Activated CD8-positive, alpha-beta memory T cell treated with anti-CD3 and anti-CD28 coated beads, Interleukin-2, amount 50 U/mL, for 48 hours (primary cell): ENCODE measurements around the gene RALGPS2.
"Not testable (repeated sequence)": the region's sequence is repeated elsewhere in the genome, so short reads cannot be mapped to it uniquely, and the experiment has no call there.

ENCODE experiments used
- DNase-seq: peaks from one replicate; pipeline ENCODE4 v3.0.0-alpha.2; 2020

The RALGPS2 gene

GRCh38 chr1:178946855-178947676, 222.0 kb downstream of the RALGPS2 start:
- DNase-seq = no peak

GRCh38 chr1:178947677-178947981, 222.6 kb downstream of the RALGPS2 start:
- DNase-seq = no peak

GRCh38 chr1:178948676-178949075, 223.6 kb downstream of the RALGPS2 start:
- DNase-seq = no peak

GRCh38 chr1:178949866-178950265, 224.8 kb downstream of the RALGPS2 start:
- not testable (repeated sequence) for DNase-seq

- no peak for DNase-seq
Observed at GRCh38 chr1:178951600-178951999, 226.6 kb downstream of the RALGPS2 start.

GRCh38 chr1:178953034-178953433, 228.0 kb downstream of the RALGPS2 start:
- no peak for DNase-seq

GRCh38 chr1:178953538-178954324, 228.7 kb downstream of the RALGPS2 start:
- no peak for DNase-seq

- DNase-seq = no peak
Observed at GRCh38 chr1:178954325-178954690, 229.3 kb downstream of the RALGPS2 start.

- DNase-seq = no peak
Observed at GRCh38 chr1:178954937-178955336, 229.9 kb downstream of the RALGPS2 start.

GRCh38 chr1:178955391-178955954, 230.4 kb downstream of the RALGPS2 start:
- no peak for DNase-seq

- no peak for DNase-seq
Observed at GRCh38 chr1:178958491-178958890, 233.4 kb downstream of the RALGPS2 start.

- DNase-seq = no peak
Observed at GRCh38 chr1:178959543-178960460, 234.8 kb downstream of the RALGPS2 start.

GRCh38 chr1:178960482-178961240, 235.6 kb downstream of the RALGPS2 start:
- no peak for DNase-seq

GRCh38 chr1:178961331-178961730, 236.3 kb downstream of the RALGPS2 start:
- DNase-seq = no peak

GRCh38 chr1:178961868-178962267, 236.8 kb downstream of the RALGPS2 start:
- no peak for DNase-seq

- DNase-seq = no peak
Observed at GRCh38 chr1:178962853-178963711, 238.0 kb downstream of the RALGPS2 start.

- no peak for DNase-seq
Observed at GRCh38 chr1:178964469-178965330, 239.7 kb downstream of the RALGPS2 start.

GRCh38 chr1:178966312-178966711, 241.3 kb downstream of the RALGPS2 start:
- no peak for DNase-seq

- no peak for DNase-seq
Observed at GRCh38 chr1:178969226-178969987, 244.4 kb downstream of the RALGPS2 start.
